GM18498 (cell line): ENCODE measurements around the gene FUT7.
"Not testable (repeated sequence)": the region's sequence is repeated elsewhere in the genome, so short reads cannot be mapped to it uniquely, and the experiment has no call there.

Experiments
- ATAC-seq: cut with Tn5 transposase; IDR thresholded peaks from one replicate; pipeline ENCODE4 v1.9.1; 2021; ENCODE audit warnings: mild to moderate bottlenecking, moderate library complexity; ENCODE audit not compliant: unreplicated experiment

FUT7 gene

GRCh38 chr9:137006116-137007003 is 25.5 kb downstream of the FUT7 start:
- no peak for ATAC-seq

GRCh38 chr9:137004285-137004684 is 27.6 kb downstream of the FUT7 start:
- ATAC-seq = not testable (repeated sequence)

- ATAC-seq = no peak
Observed at GRCh38 chr9:137002646-137003041, 29.2 kb downstream of the FUT7 start.

GRCh38 chr9:137001857-137002645 is 29.8 kb downstream of the FUT7 start:
- ATAC-seq = no peak

GRCh38 chr9:137000177-137000930 is 31.5 kb downstream of the FUT7 start:
- ATAC-seq = peak; percentile 76

GRCh38 chr9:136997830-136998234 is 34.1 kb downstream of the FUT7 start:
- ATAC-seq = no peak

- ATAC-seq = no peak
Observed at GRCh38 chr9:136997371-136997770, 34.5 kb downstream of the FUT7 start.

- no peak for ATAC-seq
Observed at GRCh38 chr9:136996361-136997292, 35.3 kb downstream of the FUT7 start, which contains the start of gene CLIC3. Gene CLIC3 (minus strand): TSS chr9:136996568. CDS start chr9:136996543, 25 bp downstream.

- ATAC-seq = no peak
Observed at GRCh38 chr9:136995772-136996311, 36.0 kb downstream of the FUT7 start.

GRCh38 chr9:136995362-136995761 is 36.5 kb downstream of the FUT7 start:
- no peak for ATAC-seq

GRCh38 chr9:136994888-136995230 is 37.0 kb downstream of the FUT7 start:
- no peak for ATAC-seq

GRCh38 chr9:136994180-136994887 is 37.6 kb downstream of the FUT7 start:
- ATAC-seq = no peak

GRCh38 chr9:136992819-136993369 is 39.0 kb downstream of the FUT7 start:
- no peak for ATAC-seq

- peak; percentile 86 for ATAC-seq
Observed at GRCh38 chr9:136991993-136992818, 39.7 kb downstream of the FUT7 start, which contains the start of gene PAXX. Gene PAXX (plus strand): TSS chr9:136992422. CDS start chr9:136992444, 22 bp downstream.

- no peak for ATAC-seq
Observed at GRCh38 chr9:136990242-136990911, 41.5 kb downstream of the FUT7 start.

- no peak for ATAC-seq
Observed at GRCh38 chr9:136988872-136989271, 43.0 kb downstream of the FUT7 start.

GRCh38 chr9:136985853-136986252 is 46.0 kb downstream of the FUT7 start:
- no peak for ATAC-seq
